ENCODE results near the gene MYPOP. TPM values are rescaled to one million over a fixed set of nuclear protein-coding genes. Genes with fewer than 3 reads are reported as not detected.

Gene MYPOP
- total and polyA plus RNA-seq, 9 of the 15 experiments (the other 6 are each of a cell fraction or from before 2014, with no cell fraction given): 0.32 to 7.6 (median 1.6) TPM

DNA sequence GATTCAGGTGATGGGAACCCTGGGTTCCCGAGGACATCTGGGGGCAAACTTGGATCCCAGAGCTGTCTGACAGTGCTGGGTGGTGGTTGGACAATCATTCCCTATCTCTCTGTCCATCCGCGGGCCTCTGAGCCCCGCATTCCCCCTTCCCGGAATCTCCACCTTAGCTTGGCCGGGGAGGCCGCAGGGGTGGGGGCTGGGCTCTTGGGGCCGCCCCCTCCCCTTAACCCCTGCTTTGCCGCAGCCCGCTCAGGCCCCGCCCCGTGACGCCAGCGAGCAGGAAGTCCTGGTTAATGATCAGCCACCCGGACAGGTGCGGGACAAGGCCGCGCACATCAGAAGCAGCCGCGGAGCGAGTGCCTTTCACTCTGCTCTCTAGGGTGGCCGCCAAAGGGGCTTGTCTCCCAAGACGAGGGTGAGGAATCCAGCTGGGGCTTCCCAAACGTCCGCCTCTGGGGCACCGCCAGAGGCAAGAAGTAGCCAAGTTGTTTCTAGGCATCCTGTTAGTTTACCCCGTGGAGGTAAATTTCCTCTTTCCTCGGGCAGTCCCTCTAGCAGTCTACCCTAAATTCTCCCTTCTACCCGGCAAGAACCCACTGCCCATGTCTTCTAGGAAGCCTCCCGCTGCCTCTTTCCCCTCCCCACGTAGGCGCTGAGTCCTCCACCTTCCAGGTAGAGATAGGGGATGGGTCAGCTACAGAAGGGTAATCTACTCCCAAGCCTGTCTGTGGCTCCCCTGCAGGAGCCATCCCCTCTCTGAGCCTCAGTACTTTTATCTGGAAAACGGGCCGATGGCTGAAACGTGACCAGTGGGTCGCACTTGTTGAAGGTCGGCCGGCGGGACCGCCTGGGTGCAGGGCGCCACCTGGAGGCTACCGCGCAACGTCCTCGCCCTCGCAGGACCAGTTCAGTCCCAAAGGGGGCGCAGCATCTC lies 19.5 kb downstream of the MYPOP start (continued):
- TF ChIP-seq IRF1 (CRISPR knock-in tag; IDR thresholded peaks at IDR 0.05; ENCODE audit: borderline replicate concordance): no peak
- no peak for TF ChIP-seq POLR2H (tag; IDR thresholded peaks at IDR 0.05; ENCODE audit: low read depth)
- TF ChIP-seq CXXC5 (CRISPR knock-in tag; IDR thresholded peaks at IDR 0.05): peak; percentile 88
- TF ChIP-seq CEBPG (CRISPR knock-in tag; IDR thresholded peaks at IDR 0.05): 0 out of 2 replicates have a peak, but pooled peaks have one; percentile 6
- no peak for TF ChIP-seq CEBPG (tag; conservative IDR thresholded peaks at IDR 0.05 in 1 of 2, IDR thresholded peaks at IDR 0.05 in 1 of 2)
- no peak for TF ChIP-seq ELF4 (CRISPR knock-in tag; IDR thresholded peaks at IDR 0.05)
- no peak for TF ChIP-seq ZNF445 (CRISPR knock-in tag; IDR thresholded peaks at IDR 0.05; ENCODE audit: low read depth)
- peak; percentile 98 for TF ChIP-seq ZNF384 (IDR thresholded peaks at IDR 0.05; ENCODE audit: low read depth, low read length)
- TF ChIP-seq ZNF830 (CRISPR knock-in tag; IDR thresholded peaks at IDR 0.05): no peak
- TF ChIP-seq POLR2AphosphoS2 (IDR thresholded peaks at IDR 0.05; ENCODE audit: low read length): peak; percentile 84; the same call in 1 of the 2 replicates
- peak; percentile 65 for TF ChIP-seq L3MBTL2 (IDR thresholded peaks at IDR 0.05)
- TF ChIP-seq, protein P1, sequence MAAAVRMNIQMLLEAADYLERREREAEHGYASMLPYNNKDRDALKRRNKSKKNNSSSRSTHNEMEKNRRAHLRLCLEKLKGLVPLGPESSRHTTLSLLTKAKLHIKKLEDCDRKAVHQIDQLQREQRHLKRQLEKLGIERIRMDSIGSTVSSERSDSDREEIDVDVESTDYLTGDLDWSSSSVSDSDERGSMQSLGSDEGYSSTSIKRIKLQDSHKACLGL (CRISPR knock-in tag; IDR thresholded peaks at IDR 0.05; ENCODE audit: borderline replicate concordance, poor library complexity, severe bottlenecking): no peak
- TF ChIP-seq BRD9 (IDR thresholded peaks at IDR 0.05; ENCODE audit: low read depth, partially characterized antibody): peak; percentile 74
- peak; percentile 40; the same call in 1 of the 2 replicates for TF ChIP-seq ZBTB43 (CRISPR knock-in tag; IDR thresholded peaks at IDR 0.05)
- TF ChIP-seq, protein P2, sequence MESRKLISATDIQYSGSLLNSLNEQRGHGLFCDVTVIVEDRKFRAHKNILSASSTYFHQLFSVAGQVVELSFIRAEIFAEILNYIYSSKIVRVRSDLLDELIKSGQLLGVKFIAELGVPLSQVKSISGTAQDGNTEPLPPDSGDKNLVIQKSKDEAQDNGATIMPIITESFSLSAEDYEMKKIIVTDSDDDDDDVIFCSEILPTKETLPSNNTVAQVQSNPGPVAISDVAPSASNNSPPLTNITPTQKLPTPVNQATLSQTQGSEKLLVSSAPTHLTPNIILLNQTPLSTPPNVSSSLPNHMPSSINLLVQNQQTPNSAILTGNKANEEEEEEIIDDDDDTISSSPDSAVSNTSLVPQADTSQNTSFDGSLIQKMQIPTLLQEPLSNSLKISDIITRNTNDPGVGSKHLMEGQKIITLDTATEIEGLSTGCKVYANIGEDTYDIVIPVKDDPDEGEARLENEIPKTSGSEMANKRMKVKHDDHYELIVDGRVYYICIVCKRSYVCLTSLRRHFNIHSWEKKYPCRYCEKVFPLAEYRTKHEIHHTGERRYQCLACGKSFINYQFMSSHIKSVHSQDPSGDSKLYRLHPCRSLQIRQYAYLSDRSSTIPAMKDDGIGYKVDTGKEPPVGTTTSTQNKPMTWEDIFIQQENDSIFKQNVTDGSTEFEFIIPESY (CRISPR knock-in tag; IDR thresholded peaks at IDR 0.05): peak; percentile 94
- TF ChIP-seq, protein P3, sequence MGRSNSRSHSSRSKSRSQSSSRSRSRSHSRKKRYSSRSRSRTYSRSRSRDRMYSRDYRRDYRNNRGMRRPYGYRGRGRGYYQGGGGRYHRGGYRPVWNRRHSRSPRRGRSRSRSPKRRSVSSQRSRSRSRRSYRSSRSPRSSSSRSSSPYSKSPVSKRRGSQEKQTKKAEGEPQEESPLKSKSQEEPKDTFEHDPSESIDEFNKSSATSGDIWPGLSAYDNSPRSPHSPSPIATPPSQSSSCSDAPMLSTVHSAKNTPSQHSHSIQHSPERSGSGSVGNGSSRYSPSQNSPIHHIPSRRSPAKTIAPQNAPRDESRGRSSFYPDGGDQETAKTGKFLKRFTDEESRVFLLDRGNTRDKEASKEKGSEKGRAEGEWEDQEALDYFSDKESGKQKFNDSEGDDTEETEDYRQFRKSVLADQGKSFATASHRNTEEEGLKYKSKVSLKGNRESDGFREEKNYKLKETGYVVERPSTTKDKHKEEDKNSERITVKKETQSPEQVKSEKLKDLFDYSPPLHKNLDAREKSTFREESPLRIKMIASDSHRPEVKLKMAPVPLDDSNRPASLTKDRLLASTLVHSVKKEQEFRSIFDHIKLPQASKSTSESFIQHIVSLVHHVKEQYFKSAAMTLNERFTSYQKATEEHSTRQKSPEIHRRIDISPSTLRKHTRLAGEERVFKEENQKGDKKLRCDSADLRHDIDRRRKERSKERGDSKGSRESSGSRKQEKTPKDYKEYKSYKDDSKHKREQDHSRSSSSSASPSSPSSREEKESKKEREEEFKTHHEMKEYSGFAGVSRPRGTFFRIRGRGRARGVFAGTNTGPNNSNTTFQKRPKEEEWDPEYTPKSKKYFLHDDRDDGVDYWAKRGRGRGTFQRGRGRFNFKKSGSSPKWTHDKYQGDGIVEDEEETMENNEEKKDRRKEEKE (IDR thresholded peaks at IDR 0.05; ENCODE audit: borderline replicate concordance in 1 of 2, control insufficient read depth in 1 of 2, low read depth in 2 of 2, low read length in 1 of 2): no peak
- TF ChIP-seq POLR2B (IDR thresholded peaks at IDR 0.05; ENCODE audit: low read depth, partially characterized antibody): peak; percentile 47
- peak; percentile 75 for TF ChIP-seq ARHGAP35 (IDR thresholded peaks at IDR 0.05; ENCODE audit: partially characterized antibody)
